Keratinocyte (primary cell): ENCODE measurements around the gene PRM1. TPM values are rescaled to one million over a fixed set of nuclear protein-coding genes. Genes with fewer than 3 reads are reported as not detected.

Experiments
- DNase-seq: peaks from one replicate; pipeline ENCODE4 v3.0.0-alpha.2; 2011; ENCODE audit warnings: low read depth, missing footprints, low spot score
- FAIRE-seq: peaks from 2 replicates; lab custom pipeline; 2011; peaks lifted over from hg19 to GRCh38; lab: Jason Lieb, UNC
- H2AFZ ChIP-seq: 2 replicates; pipeline ENCODE4 v1.6.0; 2012; ENCODE audit warnings: low read length, control low read depth, inconsistent platforms; ENCODE audit not compliant: control insufficient read depth
- H3K27ac ChIP-seq: 2 replicates; pipeline ENCODE4 v1.5.1; 2011; ENCODE audit warnings: low read length; ENCODE audit not compliant: control insufficient read depth, insufficient read depth
- H3K27me3 ChIP-seq: 3 replicates; pipeline ENCODE4 v1.6.0; 2011; ENCODE audit warnings: low read length; ENCODE audit not compliant: control insufficient read depth, insufficient read depth; ENCODE audit errors: extremely low read depth
- H3K36me3 ChIP-seq, 2 experiments: 2 replicates in 1 of 2; 3 replicates in 1 of 2; pipeline ENCODE4 v1.5.1; 2011; ENCODE audit warnings: low read length in 2 of 2, mild to moderate bottlenecking in 1 of 2; ENCODE audit not compliant: control insufficient read depth in 2 of 2, insufficient read depth in 2 of 2; ENCODE audit errors: extremely low read depth in 1 of 2
- H3K4me1 ChIP-seq: 3 replicates; pipeline ENCODE4 v1.5.1; 2011; ENCODE audit warnings: low read length; ENCODE audit not compliant: control insufficient read depth, insufficient read depth; ENCODE audit errors: extremely low read depth
- H3K4me2 ChIP-seq: 3 replicates; pipeline ENCODE4 v1.6.0; 2011; ENCODE audit warnings: low read depth, low read length; ENCODE audit not compliant: control insufficient read depth, insufficient read depth; ENCODE audit errors: extremely low read depth
- H3K4me3 ChIP-seq, 3 experiments: fragments of 200-600 bp in 1 of 3; sonication (generic) in 1 of 3; 2 replicates in 2 of 3; 3 replicates in 1 of 3; pipeline ENCODE4 v1.5.1; 2011 to 2016; ENCODE audit warnings: low read length in 3 of 3, mild to moderate bottlenecking in 3 of 3, control low read depth in 2 of 3, inconsistent platforms in 1 of 3, low read depth in 1 of 3, mixed read lengths in 1 of 3, mixed run types in 1 of 3, moderate library complexity in 1 of 3; ENCODE audit not compliant: control insufficient read depth in 2 of 3, insufficient read depth in 2 of 3; ENCODE audit errors: extremely low read depth in 1 of 3
- H3K79me2 ChIP-seq: 2 replicates; pipeline ENCODE4 v1.6.0; 2012; ENCODE audit warnings: low read length; ENCODE audit not compliant: control insufficient read depth, insufficient read depth
- H3K9ac ChIP-seq: 3 replicates; pipeline ENCODE4 v1.6.0; 2011; ENCODE audit warnings: low read length; ENCODE audit not compliant: control insufficient read depth, insufficient read depth; ENCODE audit errors: extremely low read depth
- H3K9me1 ChIP-seq: 3 replicates; pipeline ENCODE4 v1.6.0; 2011; ENCODE audit warnings: low read length; ENCODE audit not compliant: control insufficient read depth, insufficient read depth; ENCODE audit errors: extremely low read depth
- H3K9me3 ChIP-seq: 2 replicates; pipeline ENCODE4 v1.5.1; 2012; ENCODE audit warnings: low read depth, low read length; ENCODE audit not compliant: control insufficient read depth
- H4K20me1 ChIP-seq: 3 replicates; pipeline ENCODE4 v1.6.0; 2011; ENCODE audit warnings: low read length; ENCODE audit not compliant: control insufficient read depth, insufficient read depth; ENCODE audit errors: extremely low read depth
- CTCF ChIP-seq, 3 experiments: IDR thresholded peaks in 1 of 3; conservative IDR thresholded peaks in 1 of 3; optimal IDR thresholded peaks in 1 of 3; 2 replicates in 2 of 3; 3 replicates in 1 of 3; pipeline versions ENCODE3 to v1.5.1; 2011; ENCODE audit warnings: low read length in 3 of 3, mild to moderate bottlenecking in 3 of 3, moderate library complexity in 2 of 3, control low read depth in 1 of 3, inconsistent platforms in 1 of 3; ENCODE audit not compliant: insufficient read depth in 2 of 3; ENCODE audit errors: extremely low read depth in 1 of 3
- EZH2 ChIP-seq: IDR thresholded peaks from one replicate; pipeline ENCODE4 v1.6.1; 2012; ENCODE audit warnings: inconsistent platforms, mild to moderate bottlenecking, low read length, moderate library complexity
- dilution Hi-C: fragments of 300-500 bp; cut with MboI; formaldehyde crosslinking; loops from one replicate; pipeline ENCODE4 v1.7.0; 2020; ENCODE audit warnings: low sequenced_read_pairs; ENCODE audit not compliant: extremely low pct_ligation_motif_present
- polyA plus RNA-seq, 5 experiments: library from polyadenylated mRNA; depleted of rRNA in 3 of 5; stranded (reverse) in 3 of 5; stranded (forward) in 1 of 5; unstranded in 1 of 5; fragments of >200 nt; gene quantifications; 1 replicate in 1 of 5; 2 replicates in 3 of 5; 3 replicates in 1 of 5; pipeline versions ENCODE4 v1.2.1 to v1.2.3, GENCODE V29; 2011 to 2012; ENCODE audit warnings: missing spikeins in 2 of 5, low read depth in 1 of 5, low replicate concordance in 1 of 5

The PRM1 gene
- polyA plus RNA-seq, 1 donor (not counting 4 experiments of a cell fraction or from before 2014, with no cell fraction given) = not detected

- no peak overlapping the region for H3K4me2 ChIP-seq
- dilution Hi-C loops = no loop called here
- no peak overlapping the region for H3K27ac ChIP-seq
- H2AFZ ChIP-seq = no peak overlapping the region
- H4K20me1 ChIP-seq = no peaks in the 10 kb centered on the region
- no peaks in the 10 kb centered on the region for H3K79me2 ChIP-seq
- H3K27me3 ChIP-seq = no peaks in the 10 kb centered on the region
- TF ChIP-seq EZH2 = no peak
- TF ChIP-seq CTCF (optimal IDR thresholded peaks at IDR 0.05 in 1 of 3, IDR thresholded peaks at IDR 0.05 in 1 of 3, conservative IDR thresholded peaks at IDR 0.05 in 1 of 3; ENCODE audit: extremely low read depth in 1 of 3, insufficient read depth in 2 of 3, low read length in 3 of 3) = no peak
- no peaks in the 10 kb centered on the region for H3K9me3 ChIP-seq
- H3K4me3 ChIP-seq = no peak overlapping the region
- no peak for FAIRE-seq
- no peak overlapping the region for H3K9ac ChIP-seq
- H3K4me1 ChIP-seq = peaks cover 14% of the 10 kb centered on the region
- no peaks in the 10 kb centered on the region for H3K9me1 ChIP-seq
- no peaks in the 10 kb centered on the region for H3K36me3 ChIP-seq
- DNase-seq = no peak
Observed at GRCh38 chr16:11325404-11326083, 44.4 kb upstream of the PRM1 start.

- dilution Hi-C loops = no loop called here
- FAIRE-seq = no peak
- DNase-seq = no peak
- Histone ChIP-seq H3K79me2 (no peaks in the 10 kb centered on the region), H3K27me3 (no peaks in the 10 kb centered on the region), H3K9me1 (no peaks in the 10 kb centered on the region), H3K4me2 (no peak overlapping the region), H3K9ac (no peak overlapping the region), H3K27ac (no peak overlapping the region), H3K4me3 (no peak overlapping the region), H4K20me1 (no peaks in the 10 kb centered on the region), H3K9me3 (no peaks in the 10 kb centered on the region), H2AFZ (no peak overlapping the region), H3K4me1 (peaks cover 7% of the 10 kb centered on the region), H3K36me3 (no peaks in the 10 kb centered on the region)
- TF ChIP-seq CTCF (optimal IDR thresholded peaks at IDR 0.05 in 1 of 3, IDR thresholded peaks at IDR 0.05 in 1 of 3, conservative IDR thresholded peaks at IDR 0.05 in 1 of 3; ENCODE audit: extremely low read depth in 1 of 3, insufficient read depth in 2 of 3, low read length in 3 of 3) (no peak), EZH2 (no peak)
Observed at GRCh38 chr16:11323551-11324336, 42.6 kb upstream of the PRM1 start.
